Neural cell (in vitro differentiated cells): Measurements from ENCODE around the gene ICA1L. TPM values are rescaled to one million over a fixed set of nuclear protein-coding genes. Genes with fewer than 3 reads are reported as not detected.

Experiments
- H2AFZ ChIP-seq: fragments of 200-600, 300-800 bp; sonication (generic), shearing (Covaris generic); 2 replicates; pipeline ENCODE4 v1.6.0; 2014; ENCODE audit warnings: low read depth, mild to moderate bottlenecking, antibody characterized with exemption, low read length, moderate library complexity
- H3F3A ChIP-seq: fragments of 200-600 bp; shearing (Covaris generic); 2 replicates; pipeline ENCODE4 v1.6.1; 2016; ENCODE audit warnings: mild to moderate bottlenecking, moderate library complexity, mixed read lengths, antibody characterized with exemption, low read length; ENCODE audit not compliant: insufficient read depth, poor library complexity, severe bottlenecking
- H3K27ac ChIP-seq: fragments of 200-600, 300-800 bp; sonication (generic), shearing (Covaris generic); 2 replicates; pipeline ENCODE4 v1.5.1; 2014; ENCODE audit warnings: mild to moderate bottlenecking, low read length, moderate library complexity
- H3K27me3 ChIP-seq: fragments of 300-800, 200-600 bp; sonication (generic), shearing (Covaris generic); 2 replicates; pipeline ENCODE4 v1.6.0; 2014; ENCODE audit warnings: mild to moderate bottlenecking, low read depth, low read length, moderate library complexity; ENCODE audit not compliant: insufficient read depth
- H3K36me3 ChIP-seq: fragments of 300-800, 200-600 bp; sonication (generic), shearing (Covaris generic); 2 replicates; pipeline ENCODE4 v1.5.1; 2014; ENCODE audit warnings: mild to moderate bottlenecking, antibody characterized with exemption, low read length, moderate library complexity; ENCODE audit not compliant: insufficient read depth
- H3K4me2 ChIP-seq: fragments of 300-800, 200-600 bp; sonication (generic), shearing (Covaris generic); 2 replicates; pipeline ENCODE4 v1.6.0; 2014; ENCODE audit warnings: mild to moderate bottlenecking, low read length
- H3K4me3 ChIP-seq: fragments of 300-800, 200-600 bp; sonication (generic), shearing (Covaris generic); 2 replicates; pipeline ENCODE4 v1.5.1; 2014; ENCODE audit warnings: mild to moderate bottlenecking, low read length, moderate library complexity
- H3K79me2 ChIP-seq: fragments of 200-600 bp; shearing (Covaris generic); replicated peaks from 2 replicates; pipeline ENCODE4 v1.6.0; 2014; ENCODE audit warnings: mild to moderate bottlenecking, low read length, moderate library complexity; ENCODE audit not compliant: insufficient read depth
- H3K9ac ChIP-seq: fragments of 300-800, 200-600 bp; sonication (generic), shearing (Covaris generic); 2 replicates; pipeline ENCODE4 v1.6.1; 2016; ENCODE audit warnings: mild to moderate bottlenecking, low read length, mixed read lengths
- H3K9me2 ChIP-seq: fragments of 200-600 bp; shearing (Covaris generic); 2 replicates; pipeline ENCODE4 v1.6.1; 2016; ENCODE audit warnings: mild to moderate bottlenecking, low read length, mixed read lengths; ENCODE audit not compliant: insufficient read depth
- H3K9me3 ChIP-seq: fragments of 200-600, 300-800 bp; sonication (generic), shearing (Covaris generic); 2 replicates; pipeline ENCODE4 v1.6.1; 2016; ENCODE audit warnings: mild to moderate bottlenecking, mixed run types, low read length, moderate library complexity, mixed read lengths
- H4K20me1 ChIP-seq: fragments of 200-600 bp; shearing (Covaris generic); 2 replicates; pipeline ENCODE4 v1.6.1; 2016; ENCODE audit warnings: mild to moderate bottlenecking, mixed run types; ENCODE audit not compliant: insufficient read depth
- EP300 ChIP-seq: fragments of 450-650 bp; conservative IDR thresholded peaks from 2 replicates; pipeline ENCODE4 v1.6.1; 2014; ENCODE audit warnings: antibody characterized with exemption, mild to moderate bottlenecking, moderate library complexity; ENCODE audit not compliant: poor library complexity, severe bottlenecking
- EZH2 ChIP-seq: fragments of 200-600, 300-800 bp; shearing (Covaris generic), sonication (generic); IDR thresholded peaks from 2 replicates; pipeline ENCODE4 v1.6.1; 2014; ENCODE audit warnings: antibody characterized with exemption, low read length, borderline replicate concordance, mild to moderate bottlenecking; ENCODE audit not compliant: insufficient read depth, poor library complexity, severe bottlenecking
- MXI1 ChIP-seq: fragments of 450-650 bp; conservative IDR thresholded peaks from 2 replicates; pipeline ENCODE4 v1.6.1; 2014; ENCODE audit warnings: antibody characterized with exemption, mild to moderate bottlenecking; ENCODE audit not compliant: poor library complexity, severe bottlenecking
- POLR2AphosphoS5 ChIP-seq: IDR thresholded peaks from 2 replicates; pipeline ENCODE4 v1.6.1; 2012
- RAD21 ChIP-seq: fragments of 450-650 bp; conservative IDR thresholded peaks from 2 replicates; pipeline ENCODE4 v1.6.1; 2014; ENCODE audit warnings: antibody characterized with exemption, mild to moderate bottlenecking, moderate library complexity
- SMC3 ChIP-seq: fragments of 450-650 bp; conservative IDR thresholded peaks from 2 replicates; pipeline ENCODE4 v1.6.1; 2014; ENCODE audit warnings: antibody characterized with exemption, mild to moderate bottlenecking, moderate library complexity; ENCODE audit not compliant: poor library complexity
- TAF1 ChIP-seq: IDR thresholded peaks from 2 replicates; pipeline ENCODE4 v1.6.1; 2012; ENCODE audit warnings: low read depth
- polyA plus RNA-seq: library from polyadenylated mRNA; depleted of rRNA; stranded (reverse); fragments of >200 nt; gene quantifications from 2 replicates; pipeline ENCODE4 v1.2.3, GENCODE V29; 2014
- TF ChIP-seq, protein P1 (sequence below): fragments of 450-650 bp; IDR thresholded peaks from 2 replicates; pipeline ENCODE4 v1.5.1; 2014; ENCODE audit warnings: antibody characterized with exemption, mild to moderate bottlenecking, moderate library complexity; ENCODE audit not compliant: poor library complexity, severe bottlenecking
- TF ChIP-seq, protein P2 (sequence below): IDR thresholded peaks from 2 replicates; pipeline ENCODE4 v1.6.1; 2012; ENCODE audit warnings: borderline replicate concordance

The ICA1L gene
- polyA plus RNA-seq, 1 donor from 2014 or later, result 61.4 TPM

DNA sequence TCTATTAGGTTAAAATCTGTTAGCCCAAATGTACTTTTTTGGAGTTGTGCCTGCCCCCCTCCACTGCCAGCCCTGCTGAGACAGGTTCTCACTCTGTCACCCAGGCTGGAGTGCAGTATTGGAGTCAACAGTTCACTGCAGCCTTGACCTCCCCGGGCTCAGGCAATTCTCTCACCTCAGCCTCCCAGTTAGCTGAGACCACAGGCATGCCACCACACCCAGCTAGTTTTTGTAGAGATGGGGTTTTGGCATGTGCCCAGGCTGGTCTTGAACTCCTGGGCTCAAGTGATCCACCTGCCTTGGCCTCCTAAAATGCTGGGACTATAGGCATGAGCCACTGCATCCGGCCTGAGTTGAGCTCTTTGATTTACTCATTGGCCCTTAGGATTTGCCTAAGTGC lies 110.7 kb downstream of the ICA1L start:
- no peaks in the 10 kb centered on the region for H4K20me1 ChIP-seq
- H3K9ac ChIP-seq, result no peak overlapping the region
- H3K79me2 ChIP-seq, result no peaks in the 10 kb centered on the region
- H3K4me3 ChIP-seq, result no peak overlapping the region
- no peaks in the 10 kb centered on the region for H3K27me3 ChIP-seq
- no peaks in the 10 kb centered on the region for H3K9me2 ChIP-seq
- H3K36me3 ChIP-seq, result peaks cover 12% of the 10 kb centered on the region
- H3F3A ChIP-seq, result no peaks in the 10 kb centered on the region
- no peaks in the 10 kb centered on the region for H3K9me3 ChIP-seq
- H2AFZ ChIP-seq, result no peak overlapping the region
- TF ChIP-seq, protein P1, sequence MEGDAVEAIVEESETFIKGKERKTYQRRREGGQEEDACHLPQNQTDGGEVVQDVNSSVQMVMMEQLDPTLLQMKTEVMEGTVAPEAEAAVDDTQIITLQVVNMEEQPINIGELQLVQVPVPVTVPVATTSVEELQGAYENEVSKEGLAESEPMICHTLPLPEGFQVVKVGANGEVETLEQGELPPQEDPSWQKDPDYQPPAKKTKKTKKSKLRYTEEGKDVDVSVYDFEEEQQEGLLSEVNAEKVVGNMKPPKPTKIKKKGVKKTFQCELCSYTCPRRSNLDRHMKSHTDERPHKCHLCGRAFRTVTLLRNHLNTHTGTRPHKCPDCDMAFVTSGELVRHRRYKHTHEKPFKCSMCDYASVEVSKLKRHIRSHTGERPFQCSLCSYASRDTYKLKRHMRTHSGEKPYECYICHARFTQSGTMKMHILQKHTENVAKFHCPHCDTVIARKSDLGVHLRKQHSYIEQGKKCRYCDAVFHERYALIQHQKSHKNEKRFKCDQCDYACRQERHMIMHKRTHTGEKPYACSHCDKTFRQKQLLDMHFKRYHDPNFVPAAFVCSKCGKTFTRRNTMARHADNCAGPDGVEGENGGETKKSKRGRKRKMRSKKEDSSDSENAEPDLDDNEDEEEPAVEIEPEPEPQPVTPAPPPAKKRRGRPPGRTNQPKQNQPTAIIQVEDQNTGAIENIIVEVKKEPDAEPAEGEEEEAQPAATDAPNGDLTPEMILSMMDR, result no peak
- TF ChIP-seq EP300 (no peak), TAF1 (no peak), RAD21 (no peak), SMC3 (no peak), MXI1 (no peak), EZH2 (no peak), POLR2AphosphoS5 (no peak)
- TF ChIP-seq, protein P2, sequence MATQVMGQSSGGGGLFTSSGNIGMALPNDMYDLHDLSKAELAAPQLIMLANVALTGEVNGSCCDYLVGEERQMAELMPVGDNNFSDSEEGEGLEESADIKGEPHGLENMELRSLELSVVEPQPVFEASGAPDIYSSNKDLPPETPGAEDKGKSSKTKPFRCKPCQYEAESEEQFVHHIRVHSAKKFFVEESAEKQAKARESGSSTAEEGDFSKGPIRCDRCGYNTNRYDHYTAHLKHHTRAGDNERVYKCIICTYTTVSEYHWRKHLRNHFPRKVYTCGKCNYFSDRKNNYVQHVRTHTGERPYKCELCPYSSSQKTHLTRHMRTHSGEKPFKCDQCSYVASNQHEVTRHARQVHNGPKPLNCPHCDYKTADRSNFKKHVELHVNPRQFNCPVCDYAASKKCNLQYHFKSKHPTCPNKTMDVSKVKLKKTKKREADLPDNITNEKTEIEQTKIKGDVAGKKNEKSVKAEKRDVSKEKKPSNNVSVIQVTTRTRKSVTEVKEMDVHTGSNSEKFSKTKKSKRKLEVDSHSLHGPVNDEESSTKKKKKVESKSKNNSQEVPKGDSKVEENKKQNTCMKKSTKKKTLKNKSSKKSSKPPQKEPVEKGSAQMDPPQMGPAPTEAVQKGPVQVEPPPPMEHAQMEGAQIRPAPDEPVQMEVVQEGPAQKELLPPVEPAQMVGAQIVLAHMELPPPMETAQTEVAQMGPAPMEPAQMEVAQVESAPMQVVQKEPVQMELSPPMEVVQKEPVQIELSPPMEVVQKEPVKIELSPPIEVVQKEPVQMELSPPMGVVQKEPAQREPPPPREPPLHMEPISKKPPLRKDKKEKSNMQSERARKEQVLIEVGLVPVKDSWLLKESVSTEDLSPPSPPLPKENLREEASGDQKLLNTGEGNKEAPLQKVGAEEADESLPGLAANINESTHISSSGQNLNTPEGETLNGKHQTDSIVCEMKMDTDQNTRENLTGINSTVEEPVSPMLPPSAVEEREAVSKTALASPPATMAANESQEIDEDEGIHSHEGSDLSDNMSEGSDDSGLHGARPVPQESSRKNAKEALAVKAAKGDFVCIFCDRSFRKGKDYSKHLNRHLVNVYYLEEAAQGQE, result no peak
- H3K4me2 ChIP-seq, result no peak overlapping the region
- no peak overlapping the region for H3K27ac ChIP-seq

DNA sequence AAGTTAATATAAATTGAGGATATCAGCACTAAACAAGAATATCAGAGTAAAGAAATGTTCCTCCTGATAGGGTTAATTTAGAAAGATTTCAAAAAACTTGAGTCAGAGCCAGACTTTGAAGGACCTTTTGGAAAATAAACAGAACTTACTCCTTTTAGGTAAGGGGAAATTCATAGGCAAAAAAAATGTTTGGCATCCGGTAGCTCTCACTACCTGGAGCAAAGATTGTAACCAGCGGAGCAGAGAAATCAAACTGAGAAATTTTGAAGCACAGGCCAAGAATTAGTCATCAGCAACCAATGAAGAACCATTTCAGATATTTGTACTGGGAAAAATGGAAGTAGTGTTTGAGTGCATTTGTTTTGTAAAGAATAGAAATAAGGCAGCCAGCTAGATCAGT lies 113.0 kb downstream of the ICA1L start:
- Histone ChIP-seq H2AFZ (no peak overlapping the region), H3K9me3 (no peaks in the 10 kb centered on the region), H3K27ac (no peak overlapping the region), H3K36me3 (peaks cover 12% of the 10 kb centered on the region), H4K20me1 (no peaks in the 10 kb centered on the region), H3K79me2 (no peaks in the 10 kb centered on the region), H3K4me2 (no peak overlapping the region), H3K4me3 (no peak overlapping the region), H3F3A (no peaks in the 10 kb centered on the region), H3K27me3 (no peaks in the 10 kb centered on the region), H3K9ac (no peak overlapping the region), H3K9me2 (no peaks in the 10 kb centered on the region)
- TF ChIP-seq RAD21 (no peak), MXI1 (no peak), TAF1 (no peak), SMC3 (no peak)

DNA sequence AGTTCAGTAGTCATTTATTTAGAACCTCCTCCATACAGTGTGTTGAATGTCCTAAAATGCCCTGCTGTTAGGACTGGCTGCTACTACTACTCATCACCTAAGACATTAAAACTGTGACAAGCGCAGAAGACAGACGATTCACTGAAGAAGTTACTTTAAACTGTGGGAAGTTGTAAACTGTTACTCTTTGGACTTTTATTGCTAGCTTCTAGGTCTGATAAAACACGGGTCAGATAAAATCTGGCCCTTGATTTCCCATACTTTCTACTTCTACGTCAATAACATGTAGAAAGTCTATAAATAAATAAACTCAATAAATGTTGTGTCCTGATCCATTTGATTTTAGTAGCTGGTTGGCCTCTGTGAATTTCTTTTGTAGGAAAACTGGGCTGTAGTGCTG lies 113.4 kb downstream of the ICA1L start:
- H3K9me3 ChIP-seq, result no peaks in the 10 kb centered on the region

More for the DNA sequence above, 113.4 kb downstream of the ICA1L start:
- H3K9ac ChIP-seq, result no peak overlapping the region
- H3F3A ChIP-seq, result no peaks in the 10 kb centered on the region
- H3K27me3 ChIP-seq, result no peaks in the 10 kb centered on the region
- H3K27ac ChIP-seq, result no peak overlapping the region
- TF ChIP-seq RAD21 (no peak), TAF1 (no peak), MXI1 (no peak), SMC3 (no peak), EZH2 (no peak), EP300 (no peak), POLR2AphosphoS5 (no peak)
- TF ChIP-seq, protein P2, result no peak
- TF ChIP-seq, protein P1, result no peak
- peaks cover 12% of the 10 kb centered on the region for H3K36me3 ChIP-seq
- no peak overlapping the region for H3K4me3 ChIP-seq
- no peak overlapping the region for H3K4me2 ChIP-seq
- H3K9me2 ChIP-seq, result no peaks in the 10 kb centered on the region
- no peaks in the 10 kb centered on the region for H4K20me1 ChIP-seq
- H2AFZ ChIP-seq, result no peak overlapping the region
- no peaks in the 10 kb centered on the region for H3K79me2 ChIP-seq
